Activated CD8-positive, alpha-beta memory T cell treated with anti-CD3 and anti-CD28 coated beads, Interleukin-2, amount 50 U/mL, for 1 hour (primary cell): Measurements from ENCODE around the gene CACNA1F.

Experiments
- DNase-seq: peaks from one replicate; pipeline ENCODE4 v3.0.0-alpha.2; 2020; ENCODE audit errors: extremely low read depth

The CACNA1F gene

DNA sequence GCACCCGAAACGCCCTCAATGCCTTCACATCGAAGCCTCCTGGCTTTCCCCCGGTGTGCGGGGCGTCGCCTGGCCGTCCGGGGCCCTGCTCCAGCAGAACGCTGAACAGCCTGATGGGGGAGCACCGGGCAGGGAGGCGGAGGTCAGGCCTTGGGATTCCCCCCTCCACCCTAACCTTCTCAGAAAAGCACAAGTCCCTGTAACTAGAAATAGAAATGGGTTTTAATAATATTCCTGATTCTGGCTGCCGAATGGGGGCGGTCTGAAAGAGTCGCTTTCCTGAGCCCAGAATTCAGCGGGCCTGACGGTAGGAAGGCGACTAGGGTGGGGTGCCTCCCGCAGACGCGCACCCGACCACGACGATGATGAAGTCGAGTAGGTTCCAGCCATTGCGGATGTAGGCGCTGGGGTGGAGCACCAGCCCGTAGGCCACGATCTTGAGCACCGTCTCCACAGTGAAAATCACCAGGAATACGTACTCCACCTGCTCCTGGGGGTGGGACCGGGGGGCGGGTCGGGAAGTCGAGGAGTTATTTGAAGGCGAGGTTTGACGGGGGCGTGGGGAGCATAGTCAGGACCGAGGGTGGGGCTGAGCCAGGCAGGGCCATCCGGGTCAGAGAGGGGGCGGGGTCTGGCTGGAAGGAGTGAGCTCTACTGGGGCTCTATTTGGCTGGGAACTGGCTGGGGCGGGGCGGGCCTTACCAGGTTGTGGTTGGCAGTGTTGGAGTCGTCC is 2.5 kb downstream of the CACNA1F start:
- DNase-seq: peak; percentile 25

DNA sequence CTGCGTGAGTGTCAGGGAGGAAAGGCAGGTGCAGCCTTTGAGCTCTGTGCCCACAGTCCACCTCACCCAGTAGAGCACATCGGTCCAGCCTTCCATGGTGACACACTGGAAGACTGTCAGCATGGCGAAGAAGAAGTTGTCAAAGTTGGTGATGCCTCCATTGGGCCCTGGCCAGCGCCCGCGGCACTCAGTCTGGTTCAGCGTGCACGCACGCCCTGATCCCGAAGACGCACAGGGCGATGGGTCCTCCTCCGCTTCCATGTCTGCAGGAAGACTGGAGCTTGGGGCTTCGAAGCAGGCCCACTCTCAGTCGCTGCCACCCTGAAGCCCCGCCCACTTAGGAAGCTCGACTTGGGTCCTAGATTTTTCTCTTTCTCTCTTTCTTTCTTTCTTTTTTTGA is 5.0 kb downstream of the CACNA1F start:
- no peak for DNase-seq

DNA sequence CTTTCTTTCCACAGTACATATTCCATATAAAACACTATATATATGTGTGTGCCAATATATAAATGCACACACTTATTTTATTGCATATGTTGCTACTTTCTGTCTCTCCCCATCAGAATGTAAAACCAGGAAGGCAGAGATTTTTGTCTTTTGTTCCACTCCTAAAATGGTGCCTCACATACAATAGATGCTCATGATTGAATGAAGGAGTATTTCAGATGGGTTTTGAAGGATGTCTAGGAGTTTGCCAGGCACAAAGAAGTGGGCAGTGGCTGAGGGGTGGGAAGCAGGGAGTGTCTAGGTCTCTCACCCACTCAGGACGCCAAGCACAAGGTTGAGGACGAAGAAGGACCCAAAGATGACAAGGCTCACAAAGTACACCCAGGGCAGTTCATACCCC is 5.4 kb downstream of the CACNA1F start:
- DNase-seq: no peak

DNA sequence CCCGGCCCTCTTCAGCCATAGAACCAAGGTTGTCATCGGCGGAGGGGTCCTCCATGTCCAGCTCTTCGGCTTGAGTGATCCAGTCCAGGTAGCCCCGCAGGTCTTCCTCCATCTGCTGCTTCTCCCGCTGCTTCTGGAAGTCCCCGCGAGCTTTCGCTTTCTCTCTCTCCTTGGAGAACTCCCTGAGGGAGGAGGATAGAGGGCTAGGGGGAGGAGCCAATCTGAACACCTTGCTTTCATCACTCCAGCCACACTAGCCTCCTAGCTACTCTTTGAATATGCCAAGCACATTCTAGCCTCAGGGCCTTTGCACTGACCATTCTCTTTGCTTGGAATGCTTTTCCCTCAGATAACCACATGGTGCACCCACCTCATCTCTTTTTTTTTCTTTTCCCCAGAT is 6.2 kb downstream of the CACNA1F start:
- no peak for DNase-seq

DNA sequence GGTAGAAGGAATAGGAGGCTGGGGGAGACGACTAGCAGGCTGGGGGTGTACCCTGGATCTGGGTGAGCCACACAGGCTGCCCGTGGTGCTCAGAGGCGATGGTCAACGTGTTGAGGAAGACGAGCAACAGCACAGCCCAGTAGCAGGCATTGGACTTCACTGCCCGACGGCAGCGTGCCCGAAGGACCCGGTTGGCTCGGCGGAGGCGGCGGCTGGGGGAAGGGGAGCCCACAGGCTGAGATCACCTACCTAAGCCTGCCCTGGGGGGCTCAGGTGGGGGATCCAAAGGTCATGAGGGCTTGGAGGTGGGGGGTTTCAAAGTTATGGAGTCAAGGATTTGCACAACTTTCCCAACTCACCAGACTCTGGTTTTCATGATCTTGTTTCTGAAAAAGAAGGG is 7.3 kb downstream of the CACNA1F start:
- no peak for DNase-seq

DNA sequence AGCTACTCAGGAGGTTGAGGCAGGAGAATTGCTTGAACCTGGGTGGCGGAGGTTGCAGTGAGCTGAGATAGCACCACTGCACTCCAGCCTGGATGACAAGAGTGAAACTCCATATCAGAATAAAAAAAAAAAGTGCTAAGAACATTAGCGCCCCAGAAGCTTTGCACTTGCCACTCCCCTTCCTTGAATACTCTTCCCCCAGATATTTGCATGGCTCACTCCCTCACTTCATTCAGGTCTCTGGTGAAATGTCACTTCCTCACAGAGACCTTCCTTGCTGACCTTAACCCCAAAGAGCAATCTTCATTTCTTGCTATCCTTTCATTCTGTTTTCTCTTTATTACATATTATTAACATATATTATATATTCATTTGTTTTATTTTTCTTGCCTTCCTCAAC is 11.3 kb downstream of the CACNA1F start:
- no peak for DNase-seq

DNA sequence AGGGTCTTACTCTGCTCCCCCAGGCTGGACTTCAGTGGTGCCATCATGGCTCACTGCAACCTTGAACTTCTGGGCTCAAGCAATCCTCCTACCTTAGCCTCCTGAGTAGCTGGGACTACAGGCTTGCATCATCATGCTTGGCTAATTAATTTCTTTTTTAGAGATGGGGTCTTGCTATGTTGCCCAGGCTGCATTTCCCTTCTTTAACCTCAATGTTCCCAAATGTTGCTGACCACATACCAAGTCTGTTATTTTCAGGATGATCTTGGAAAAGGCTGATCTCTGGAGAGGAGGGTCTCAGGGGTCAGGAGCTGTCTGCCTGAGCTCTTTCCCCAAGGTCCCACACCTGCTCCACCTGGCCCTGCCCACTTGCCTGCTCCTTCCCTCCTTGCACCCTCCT is 13.0 kb downstream of the CACNA1F start:
- DNase-seq: no peak

DNA sequence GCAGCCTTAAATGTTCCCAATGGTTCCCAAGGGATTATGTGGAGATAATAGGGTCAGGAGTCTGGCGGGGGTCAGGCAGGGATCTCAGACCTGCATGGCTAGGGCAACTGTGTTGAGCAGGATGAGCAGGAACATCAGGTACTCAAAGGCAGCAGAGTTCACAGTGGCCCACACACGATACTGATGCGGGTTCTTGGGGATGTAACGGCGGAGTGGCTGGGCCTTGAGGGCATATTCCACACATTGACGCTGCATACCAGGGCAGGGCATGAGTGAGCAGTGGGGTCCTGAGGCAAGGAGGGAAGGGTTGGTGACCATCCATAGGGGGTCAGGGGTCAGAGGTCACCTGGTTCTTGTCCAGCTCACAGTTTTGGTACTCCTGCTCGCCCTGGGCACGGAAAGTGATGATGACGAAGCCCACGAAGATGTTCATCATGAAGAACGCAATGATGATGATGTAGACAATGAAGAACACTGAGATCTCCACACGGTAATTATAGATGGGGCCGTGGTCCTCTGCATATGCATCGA is 18.1 kb downstream of the CACNA1F start:
- DNase-seq: no peak

DNA sequence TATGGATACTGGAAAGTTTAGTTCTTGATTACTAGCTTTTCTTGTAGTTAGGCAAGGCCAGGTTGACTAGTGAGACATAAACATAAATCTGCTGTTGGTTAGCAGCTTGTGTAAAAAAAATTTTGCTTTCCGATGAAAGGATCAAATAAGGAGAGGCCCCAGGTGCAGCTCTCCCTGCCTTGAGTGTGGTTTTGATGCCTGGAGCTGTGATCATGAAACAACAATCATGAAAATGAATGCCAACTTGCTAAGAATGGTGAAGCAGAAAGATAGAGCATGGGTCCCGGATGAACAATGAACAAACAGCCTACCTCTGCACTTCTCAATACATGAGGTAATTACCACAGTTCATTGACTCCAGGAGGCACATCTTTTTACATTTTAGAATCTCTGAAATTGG is 18.7 kb downstream of the CACNA1F start:
- no peak for DNase-seq

DNA sequence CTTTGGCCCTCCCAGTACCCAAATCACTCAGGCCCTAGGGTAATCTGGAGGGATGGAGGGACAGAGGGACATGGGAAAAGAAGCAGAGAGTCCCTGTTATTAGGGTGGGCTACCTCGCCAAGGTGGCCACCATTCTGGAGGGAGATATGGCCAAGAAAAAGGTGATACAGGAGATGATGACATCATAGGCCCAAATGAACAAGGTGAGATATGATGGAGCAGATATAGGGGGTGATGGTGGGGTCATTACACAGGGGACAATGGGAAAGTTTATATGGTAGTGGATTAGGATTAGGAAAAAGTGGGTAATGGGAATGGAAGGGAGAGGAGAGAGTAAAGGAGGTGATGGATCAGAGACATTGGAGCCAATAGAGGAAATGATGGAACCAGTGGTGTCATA is 20.3 kb downstream of the CACNA1F start:
- no peak for DNase-seq

DNA sequence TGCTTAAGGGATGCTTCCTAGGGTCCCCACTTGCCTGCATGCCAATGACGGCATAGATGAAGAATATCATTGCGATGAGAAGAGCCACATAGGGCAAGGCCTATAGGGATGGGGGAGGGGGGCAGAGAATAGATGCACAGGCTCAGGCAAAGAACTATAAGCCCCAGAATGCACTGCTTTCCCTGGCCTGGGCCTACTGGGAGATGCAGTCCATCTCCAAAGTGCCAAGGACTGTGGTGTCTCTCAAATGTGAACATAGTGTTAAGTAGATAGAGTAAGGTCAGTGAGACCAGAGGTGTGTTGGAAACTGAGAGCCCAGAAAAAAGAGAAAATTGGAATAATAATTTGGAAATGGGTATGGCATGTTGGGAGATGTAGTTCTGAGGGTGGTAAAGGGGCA is 20.9 kb downstream of the CACNA1F start:
- no peak for DNase-seq

DNA sequence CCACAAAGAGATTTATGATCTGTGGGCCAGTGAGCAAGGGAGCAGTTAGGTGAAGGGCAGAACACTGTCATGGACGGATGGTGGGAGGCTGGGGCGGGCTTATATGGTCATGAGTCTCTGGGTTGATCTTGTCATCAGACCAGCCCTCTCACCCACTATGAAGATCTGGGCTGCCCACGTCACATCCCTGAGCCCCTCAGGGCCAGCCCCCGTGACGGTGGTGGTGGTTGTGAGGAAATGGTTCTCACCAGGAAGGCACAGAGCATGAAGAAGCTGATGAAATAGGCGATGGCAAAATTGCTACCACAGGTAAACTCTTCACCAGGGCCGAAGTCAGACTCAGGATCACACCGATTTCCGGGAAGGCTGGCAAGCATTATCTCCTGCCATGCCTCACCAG is 22.1 kb downstream of the CACNA1F start:
- no peak for DNase-seq

DNA sequence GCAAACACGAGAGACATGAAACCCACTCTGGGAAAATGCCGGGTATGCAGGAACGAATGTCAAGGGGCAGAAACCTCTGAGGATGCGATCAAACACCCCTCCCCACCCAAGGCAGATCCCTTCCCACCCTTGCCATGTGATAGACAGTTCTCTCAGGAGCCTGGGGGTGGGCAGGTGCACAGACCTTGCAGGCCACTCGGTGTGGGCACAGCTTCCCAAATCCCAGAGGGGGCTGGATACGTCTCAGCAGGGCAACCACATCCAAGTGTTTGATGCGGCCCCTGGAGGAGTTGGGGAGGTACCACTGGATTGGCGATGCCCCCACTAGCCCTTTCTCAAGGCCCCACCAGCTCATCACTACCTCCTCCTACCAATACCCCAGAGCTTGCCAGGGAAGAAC is 22.7 kb downstream of the CACNA1F start:
- no peak for DNase-seq

DNA sequence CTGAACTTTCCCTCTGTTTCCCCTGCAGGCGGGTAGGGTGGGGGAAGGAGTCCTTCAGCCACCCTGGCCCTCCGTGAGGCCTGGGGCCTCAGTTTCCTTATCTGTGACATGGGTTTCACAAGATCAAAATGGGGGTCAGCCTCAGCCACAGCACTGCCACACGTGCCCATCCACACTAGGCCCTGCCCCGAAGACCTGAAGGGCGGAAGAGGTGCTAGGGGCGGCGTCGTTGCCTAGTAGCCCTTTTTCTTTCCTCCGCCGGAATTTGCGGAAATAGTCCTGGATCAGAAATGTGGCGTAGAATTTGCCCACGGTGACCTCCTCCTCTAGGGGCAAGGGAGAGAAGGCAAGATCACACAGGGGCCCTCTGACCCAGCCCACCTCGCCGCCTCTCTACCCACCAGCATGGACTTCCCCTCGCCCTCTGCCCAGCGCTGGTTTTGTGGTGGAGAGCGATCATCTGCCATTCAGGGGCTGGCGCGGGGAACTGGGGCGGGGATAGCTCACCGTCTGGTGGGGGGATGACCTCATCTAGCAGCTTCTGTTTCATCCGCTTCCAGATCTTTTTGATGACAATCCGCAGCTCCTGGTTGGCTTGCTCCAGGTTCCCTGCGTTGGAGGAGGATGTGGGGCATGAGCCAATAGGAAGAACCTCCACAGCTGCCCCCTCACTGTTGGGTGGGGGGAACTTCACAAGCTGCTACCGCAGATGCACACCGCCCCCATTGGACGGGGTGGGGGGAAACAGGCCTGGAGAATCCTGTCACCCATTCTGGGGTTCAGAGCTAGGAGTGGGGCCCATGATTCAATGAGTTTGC is 23.5 kb downstream of the CACNA1F start:
- DNase-seq: no peak

DNA sequence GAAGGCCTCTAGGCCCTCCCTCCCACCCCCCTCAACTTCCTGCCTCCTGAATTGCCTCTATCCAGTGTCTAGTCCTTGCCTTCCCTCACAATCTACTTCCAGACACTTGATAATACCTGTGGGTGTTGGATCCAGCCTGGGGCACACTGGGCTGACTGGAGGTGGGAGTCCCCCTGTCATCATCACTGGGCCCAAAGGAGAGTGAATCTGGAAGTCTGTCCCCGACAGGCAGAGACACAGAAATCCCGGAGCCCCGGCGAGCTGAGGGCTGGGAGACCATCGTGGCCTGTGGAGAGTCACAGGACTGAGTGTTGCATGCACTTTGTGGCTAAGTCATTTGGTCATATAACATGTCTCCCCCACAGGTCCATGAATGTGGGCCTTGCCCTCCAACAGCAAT is 24.7 kb downstream of the CACNA1F start:
- DNase-seq: no peak

DNA sequence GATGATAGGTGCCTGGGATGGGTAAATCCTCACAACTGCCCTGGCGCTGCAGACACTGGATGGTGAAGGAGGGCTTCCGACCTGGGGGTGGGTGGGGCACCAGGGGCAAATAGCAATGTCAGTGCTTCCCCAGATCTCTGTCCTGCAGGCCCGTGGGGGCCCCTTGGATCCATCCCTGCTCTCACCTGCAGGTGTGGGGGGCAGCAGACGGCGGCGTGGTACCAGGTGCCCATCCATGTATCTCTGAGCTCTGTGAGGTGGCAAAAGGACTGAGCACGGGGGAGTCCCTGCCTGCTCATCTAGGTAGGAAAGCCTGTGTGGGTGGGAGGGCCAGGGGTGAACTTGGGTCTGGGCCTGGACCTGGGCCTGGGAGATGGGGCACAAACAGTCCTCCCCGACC is 26.6 kb downstream of the CACNA1F start:
- DNase-seq: no peak

DNA sequence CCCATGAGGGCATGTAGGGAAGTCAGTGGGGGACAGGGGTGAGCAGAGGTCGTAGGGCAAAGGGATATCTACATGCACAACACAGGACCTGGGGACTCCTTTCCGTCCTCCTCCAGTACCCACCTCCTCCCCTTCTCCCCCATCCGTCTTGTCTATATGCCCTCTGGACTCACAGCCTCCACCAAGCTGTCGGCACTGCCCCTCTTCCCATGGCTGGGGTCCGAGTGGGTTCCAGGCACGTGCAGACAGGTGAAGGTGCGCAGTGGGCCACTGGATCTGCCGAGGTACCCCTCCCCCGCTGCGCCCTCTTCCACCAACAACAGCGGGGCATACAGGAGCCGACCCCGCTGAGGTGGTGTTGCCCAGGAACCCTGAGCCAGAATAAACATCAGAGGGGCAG is 27.7 kb downstream of the CACNA1F start:
- DNase-seq: no peak

DNA sequence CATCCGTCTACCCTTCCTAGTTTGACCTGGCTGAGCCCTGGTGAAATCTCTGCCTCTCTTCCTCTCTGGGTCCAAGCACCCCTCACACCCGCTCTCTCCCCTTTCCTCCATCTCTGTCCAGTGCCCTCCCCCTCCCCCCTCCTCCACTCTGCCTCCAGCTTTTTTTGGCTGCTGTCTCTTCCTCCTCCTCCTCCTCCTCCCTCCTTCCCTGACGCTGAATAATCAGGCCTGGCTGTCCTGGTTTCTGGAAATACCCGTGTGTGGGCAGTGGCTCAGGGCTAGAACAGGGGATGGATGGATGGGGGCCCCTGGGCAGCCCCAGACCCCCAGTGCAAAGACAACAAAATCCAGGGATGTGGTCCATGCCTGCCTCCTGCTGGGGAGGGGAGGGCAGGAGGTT is 28.4 kb downstream of the CACNA1F start:
- no peak for DNase-seq

DNA sequence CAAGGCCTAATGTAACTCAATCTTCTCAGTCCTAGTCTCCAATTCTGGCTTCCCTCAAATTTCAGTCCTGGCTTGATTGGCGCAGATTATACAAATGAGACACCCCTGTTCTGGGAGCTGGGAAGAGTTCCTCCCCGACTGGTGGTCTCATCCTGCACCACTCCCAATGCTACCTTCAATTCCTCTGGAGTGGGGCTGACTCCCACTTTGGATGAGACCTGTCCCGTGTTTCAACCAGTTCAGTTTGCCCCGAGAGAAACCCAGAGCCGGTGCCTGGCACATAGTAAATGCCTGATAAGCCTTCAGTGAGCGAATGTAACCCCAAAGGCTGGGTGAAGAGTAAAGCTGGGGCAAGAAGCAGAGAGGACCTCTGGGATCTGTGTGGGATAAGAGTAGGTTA is 29.1 kb downstream of the CACNA1F start:
- DNase-seq: no peak

DNA sequence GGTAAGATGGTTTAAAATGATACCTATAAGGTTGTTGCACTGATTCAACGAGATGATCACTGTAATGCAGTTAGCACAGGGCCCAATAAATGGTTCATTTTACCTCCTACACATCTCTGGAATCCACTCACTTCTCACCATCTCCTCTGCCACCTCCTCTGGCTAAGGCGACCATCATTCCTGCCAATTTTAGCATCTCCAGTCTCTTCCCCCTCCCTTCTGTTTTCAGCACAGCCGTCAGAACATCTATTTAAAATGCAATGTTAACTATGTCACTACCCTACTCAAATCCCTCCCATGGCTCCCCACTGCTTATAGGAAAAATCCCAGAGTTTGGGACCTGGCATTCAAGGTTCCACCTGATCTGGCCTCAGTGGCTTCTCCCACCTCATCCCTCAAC is 29.6 kb downstream of the CACNA1F start:
- DNase-seq: no peak

DNA sequence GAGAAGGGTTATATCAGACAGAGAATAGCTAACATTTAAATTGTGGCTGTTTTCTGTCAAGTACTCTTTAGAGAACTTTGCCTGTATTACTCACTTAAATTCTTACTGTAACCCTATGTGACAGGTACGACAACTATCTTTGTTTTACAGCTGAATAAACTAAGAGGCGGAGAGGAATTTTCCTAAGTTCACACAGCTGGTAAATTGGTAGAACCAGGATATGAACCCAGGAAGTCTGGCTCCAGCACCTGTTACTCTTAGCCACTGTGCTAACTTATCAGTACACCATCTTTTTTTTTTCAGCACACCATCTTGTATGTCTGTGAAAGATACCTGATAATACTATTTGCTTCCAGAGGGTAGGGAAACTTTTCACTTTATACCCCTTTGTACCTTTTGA is 31.1 kb downstream of the CACNA1F start:
- no peak for DNase-seq

DNA sequence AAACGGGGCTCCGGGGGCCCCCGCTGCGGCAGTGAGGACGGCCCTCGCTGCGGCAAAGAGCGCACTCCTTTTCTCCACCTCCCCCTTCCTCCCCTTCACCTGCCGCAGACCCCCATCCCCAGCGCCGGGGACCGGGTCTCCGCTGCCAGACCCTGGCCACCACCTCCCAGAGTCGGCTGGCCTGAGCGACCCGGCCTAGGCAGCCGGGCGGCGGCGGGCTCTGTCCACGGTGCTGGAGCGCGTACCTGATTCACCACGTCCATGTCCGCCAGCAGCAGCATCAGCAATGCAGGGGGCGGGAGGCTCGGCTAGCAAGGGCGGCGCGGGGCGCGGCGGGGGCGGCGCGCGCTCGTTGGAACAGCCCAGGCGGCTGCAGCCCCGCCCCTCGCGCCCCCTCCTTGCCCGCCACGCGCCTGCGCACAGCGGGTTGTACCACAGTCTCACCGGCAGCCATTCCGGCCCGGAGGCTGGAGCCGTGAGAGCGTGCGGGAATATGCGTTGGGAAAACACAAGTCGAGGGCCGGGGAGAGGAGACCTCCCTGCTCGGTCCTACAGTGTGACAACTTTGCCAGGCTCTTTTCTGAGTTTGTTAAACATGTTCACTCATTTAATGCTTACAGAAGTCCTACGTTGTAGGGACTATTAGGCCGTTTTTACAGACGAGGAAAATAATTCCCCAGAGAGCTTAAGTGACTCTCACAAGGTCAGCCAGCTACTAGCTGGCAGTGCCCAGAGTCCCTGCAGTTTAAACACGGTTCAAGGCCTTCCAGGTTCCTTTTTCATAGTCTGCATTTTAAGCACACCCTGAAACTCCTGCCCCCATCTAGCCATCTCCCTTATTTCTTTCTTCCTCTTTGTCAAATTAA is 33.0 kb downstream of the CACNA1F start, which contains the start of gene SYP:
Gene SYP, minus strand, starts transcription at position 288 of the 866 bp plus-strand sequence. Its CDS starts 7 bp downstream, at position 281.
- DNase-seq: peak; percentile 62
